GM18951 (cell line): Measurements from ENCODE around the gene NUDT1.

Experiments
- POLR2A ChIP-seq: IDR thresholded peaks from 4 replicates; pipeline ENCODE4 v1.6.1; 2011; ENCODE audit warnings: mild to moderate bottlenecking; ENCODE audit not compliant: insufficient read length, insufficient read depth; ENCODE audit errors: extremely low read depth
- in situ Hi-C: fragments of 300-500 bp; cut with MboI; formaldehyde crosslinking; loops from one replicate; pipeline ENCODE4 v1.12.0; 2022; ENCODE audit warnings: low sequenced_read_pairs, mixed read lengths, inconsistent platforms; ENCODE audit not compliant: unreplicated experiment

The NUDT1 gene

DNA sequence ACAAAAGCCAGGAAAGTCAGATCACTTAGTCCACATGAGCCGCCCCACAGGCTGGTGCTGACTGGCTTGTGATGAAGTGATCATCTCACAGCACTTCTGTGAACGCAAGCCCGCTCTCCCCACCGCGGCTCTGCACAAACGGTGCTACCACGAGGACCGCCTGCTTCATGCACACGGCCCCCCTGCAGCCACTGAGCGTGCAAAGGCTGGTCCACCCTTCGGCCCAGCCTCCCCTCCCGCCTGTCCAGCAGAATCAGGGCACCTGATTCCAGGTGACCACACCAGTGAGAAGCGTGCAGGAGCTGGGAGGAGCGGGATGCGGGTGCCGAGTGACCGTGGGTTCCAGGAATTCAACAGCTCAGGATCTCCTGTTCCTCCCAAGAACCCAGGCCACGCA lies 41.4 kb upstream of the NUDT1 start:
- in situ Hi-C loops = no loop called here
- TF ChIP-seq POLR2A = no peak

DNA sequence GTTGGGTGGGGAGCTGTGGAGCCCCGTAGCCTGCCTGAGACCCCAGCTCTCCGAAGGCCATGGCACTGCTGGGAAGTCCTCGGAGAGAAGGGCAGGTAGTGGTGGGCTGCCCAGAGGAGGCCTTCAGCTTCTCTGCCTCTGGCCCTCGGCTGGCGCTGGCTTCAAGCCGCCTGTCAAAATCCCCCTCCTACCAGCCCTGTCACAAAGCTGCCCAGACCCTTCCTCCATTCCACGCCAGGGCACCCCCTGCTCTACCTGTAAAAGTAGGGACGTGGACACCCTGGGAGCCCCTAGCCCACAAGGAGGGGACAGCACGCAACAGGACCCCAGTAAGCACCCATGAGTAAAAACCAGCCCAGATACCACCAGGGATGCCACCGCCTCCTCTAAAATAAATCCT lies 40.9 kb upstream of the NUDT1 start:
- TF ChIP-seq POLR2A = no peak
- in situ Hi-C loops = no loop called here

DNA sequence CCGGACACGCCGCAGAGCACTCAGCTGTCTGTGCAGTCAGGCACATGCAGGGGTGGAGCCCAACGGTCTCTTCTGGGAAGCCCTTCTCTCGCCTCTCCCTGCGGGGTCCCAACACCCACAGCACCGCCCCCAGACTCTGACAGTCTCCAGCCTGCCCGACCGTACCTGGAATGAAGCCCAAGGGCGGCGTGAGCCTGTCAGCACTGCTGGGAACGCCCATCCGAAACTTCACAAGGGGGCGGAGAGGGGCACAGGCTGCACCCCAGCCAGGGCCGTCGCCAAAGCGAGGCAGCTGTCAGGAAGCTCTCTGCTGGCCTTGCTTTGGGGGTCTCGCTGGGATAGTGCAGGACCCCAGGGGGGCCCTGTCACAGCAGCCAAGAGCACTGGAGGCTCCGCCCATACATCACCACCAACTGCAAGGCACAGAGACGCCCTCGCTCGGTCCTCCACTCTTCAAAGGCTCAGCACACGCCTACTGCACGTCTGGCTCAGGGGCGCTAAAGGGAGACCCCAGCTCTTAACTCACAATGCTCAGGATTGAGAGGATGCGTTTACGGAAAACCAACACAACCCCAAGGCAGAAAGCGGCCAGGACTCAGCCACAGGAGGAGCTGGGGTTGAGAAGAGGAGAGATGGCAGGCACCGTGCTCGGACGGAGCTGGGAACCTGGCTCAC lies 40.2 kb upstream of the NUDT1 start:
- in situ Hi-C loops = no loop called here
- TF ChIP-seq POLR2A = no peak

GRCh38 chr7:2202361-2202761 lies 39.7 kb upstream of the NUDT1 start:
- in situ Hi-C loops = no loop called here
- no peak for TF ChIP-seq POLR2A

- no peak for TF ChIP-seq POLR2A
- in situ Hi-C loops = no loop called here
These were observed 38.9 kb upstream of the NUDT1 start for GRCh38 chr7:2202901-2203765.

GRCh38 chr7:2203766-2204300 lies 38.2 kb upstream of the NUDT1 start:
- TF ChIP-seq POLR2A = no peak
- in situ Hi-C loops = no loop called here

GRCh38 chr7:2204446-2204845 lies 37.6 kb upstream of the NUDT1 start:
- no peak for TF ChIP-seq POLR2A
- in situ Hi-C loops = no loop called here

GRCh38 chr7:2205036-2205780 lies 36.8 kb upstream of the NUDT1 start:
- no peak for TF ChIP-seq POLR2A
- in situ Hi-C loops = no loop called here

DNA sequence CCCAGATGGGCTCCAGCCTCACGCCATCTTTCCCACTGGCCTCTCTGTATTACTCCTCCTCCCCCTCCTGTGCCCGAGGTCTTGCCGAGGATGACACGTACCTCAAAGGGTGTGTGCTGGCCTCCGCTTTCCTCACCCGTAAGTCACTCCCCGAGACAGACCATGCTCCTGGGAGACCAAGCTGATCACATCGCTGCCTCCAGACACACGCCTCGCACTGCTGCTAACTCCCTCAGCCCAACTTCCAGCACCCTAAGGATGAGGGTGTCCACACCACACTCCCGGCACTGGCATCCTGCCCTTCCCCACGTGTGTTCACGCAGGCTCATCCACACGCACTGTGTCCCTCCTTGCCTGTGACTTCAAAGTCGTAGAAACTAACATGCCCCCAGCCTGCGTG lies 33.3 kb upstream of the NUDT1 start:
- in situ Hi-C loops = no loop called here
- TF ChIP-seq POLR2A = no peak

DNA sequence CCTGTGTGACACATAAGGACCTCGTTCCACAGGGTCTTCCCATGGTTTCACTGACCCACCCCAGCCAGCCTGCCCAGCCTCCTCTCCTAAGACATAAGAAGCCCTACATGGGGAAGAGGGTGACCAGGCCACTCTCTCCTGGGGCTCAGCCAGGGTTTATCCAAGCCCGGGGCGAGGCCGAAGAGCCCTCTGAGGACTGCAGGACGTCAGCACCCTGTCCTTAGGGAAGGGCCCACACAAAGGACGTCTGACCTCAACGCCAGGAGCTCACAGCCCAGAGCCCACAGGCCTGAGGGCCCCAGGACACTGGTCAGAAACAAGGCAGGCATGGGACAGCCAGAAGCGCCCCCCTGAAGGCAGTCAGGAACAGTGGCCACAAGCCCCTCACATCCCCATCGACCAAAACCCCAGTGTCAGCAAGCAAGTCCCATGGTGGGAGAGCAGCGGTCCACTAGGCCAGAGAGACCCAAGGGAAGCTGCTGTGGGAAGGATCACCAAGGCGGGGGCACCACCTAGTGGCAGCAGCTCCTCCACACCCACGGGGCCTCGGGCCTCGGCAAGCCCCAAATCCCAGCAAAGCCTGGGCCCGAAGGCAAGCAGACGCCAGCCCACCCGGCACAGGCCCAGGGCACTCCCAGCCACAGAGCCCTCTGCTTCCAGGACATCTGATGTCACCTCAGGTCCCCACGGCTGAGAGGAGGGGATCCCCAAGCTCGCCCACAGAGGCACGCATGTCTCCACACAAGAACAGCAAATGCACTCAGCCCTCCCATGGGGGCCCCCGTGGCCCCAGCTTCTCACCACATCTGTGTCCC lies 32.7 kb upstream of the NUDT1 start:
- in situ Hi-C loops = no loop called here
- no peak for TF ChIP-seq POLR2A

GRCh38 chr7:2209961-2210323 lies 32.1 kb upstream of the NUDT1 start:
- in situ Hi-C loops = no loop called here
- TF ChIP-seq POLR2A = no peak

- no peak for TF ChIP-seq POLR2A
- in situ Hi-C loops = no loop called here
These were observed 31.3 kb upstream of the NUDT1 start for GRCh38 chr7:2210551-2211258.
